ENCODE measurements around the gene TCP11. TPM values are rescaled to one million over a fixed set of nuclear protein-coding genes. Genes with fewer than 3 reads are reported as not detected.

Gene TCP11
- polyA plus RNA-seq (2013, experiment 1 of 2), result not detected
- not detected for polyA plus RNA-seq (2013, experiment 2 of 2)

DNA sequence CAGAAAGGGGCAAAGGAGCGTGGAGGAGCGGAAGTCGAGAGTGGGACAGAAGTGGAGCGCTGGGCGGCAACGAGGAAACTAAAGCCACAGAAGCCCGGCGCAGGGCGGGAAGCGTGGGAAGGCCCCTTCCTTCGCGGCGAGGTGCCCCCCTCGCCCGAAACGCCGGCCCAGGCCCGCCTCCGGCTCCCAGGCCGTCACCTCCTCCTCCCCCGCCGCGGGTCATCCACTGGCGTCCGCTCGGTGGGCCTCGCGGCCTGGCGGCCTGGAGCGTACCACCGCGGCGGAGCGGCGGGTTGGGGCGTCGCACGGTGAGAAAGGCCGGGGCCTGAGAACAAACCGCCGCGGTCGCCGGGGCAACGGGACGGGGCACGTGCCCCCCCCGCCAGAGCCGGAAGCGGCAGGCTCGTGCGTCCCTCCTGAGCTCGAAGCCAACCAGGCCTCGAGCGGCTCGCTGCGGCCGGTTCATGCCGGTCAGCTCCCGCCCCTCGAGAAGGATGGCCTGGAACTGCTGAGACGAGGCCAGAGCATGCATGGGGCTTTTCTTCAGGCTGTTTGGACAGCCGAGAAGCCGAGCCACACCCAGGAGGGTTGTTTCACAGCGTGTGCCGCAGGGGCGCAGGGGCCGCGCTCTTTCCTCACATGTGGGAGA lies at the start of gene TCP11:
Gene TCP11, minus strand, starts transcription at position 333 of the 649 bp plus-strand sequence. CDS start 469 bp downstream, outside the sequence.
- Histone ChIP-seq H3K36me3 (ENCODE audit: insufficient read depth, low read length) (no peaks in the 10 kb centered on the region), H3K9me3 (ENCODE audit: insufficient read depth, low read depth, low read length) (no peaks in the 10 kb centered on the region), H3K27ac (ENCODE audit: low read depth, low read length) (no peak within 1 kb of the TSS), H3K4me3 (ENCODE audit: low read length) (no peak within 1 kb of the TSS), H3K27me3 (ENCODE audit: insufficient read depth, low read length) (no peaks in the 10 kb centered on the region), H3K9ac (ENCODE audit: low read depth, low read length) (no peak within 1 kb of the TSS), H3K4me1 (ENCODE audit: insufficient read depth, low read length) (peaks cover 4% of the 10 kb centered on the region; the same call in 1 of the 2 replicates)
- 93% methylated on average over 69 of the region's 69 CpGs for WGBS

DNA sequence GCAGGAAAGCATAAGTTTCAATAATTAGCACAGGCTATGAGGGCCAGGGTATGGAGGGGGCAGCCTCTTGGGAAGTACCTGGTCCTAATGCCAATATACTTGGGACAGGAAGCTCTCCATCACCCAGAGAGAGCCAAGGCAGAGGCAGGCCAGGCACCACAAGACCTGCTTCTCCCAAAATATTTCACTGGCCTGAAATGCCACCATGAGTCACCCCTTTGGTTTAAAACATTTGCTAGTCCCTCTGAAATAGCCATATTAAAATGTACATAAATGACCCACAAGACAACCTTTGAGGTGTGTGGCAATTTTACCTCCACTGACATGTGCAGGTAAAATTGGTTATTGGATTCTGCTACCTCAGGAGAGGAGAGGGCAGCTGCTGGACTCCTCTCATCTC lies 49.2 kb upstream of the TCP11 start:
- Histone ChIP-seq H3K9me3 (ENCODE audit: insufficient read depth, low read depth, low read length) (no peaks in the 10 kb centered on the region), H3K9ac (ENCODE audit: low read depth, low read length) (no peak overlapping the region), H3K27ac (ENCODE audit: low read depth, low read length) (no peak overlapping the region), H3K4me3 (ENCODE audit: low read length) (no peak overlapping the region), H3K4me1 (ENCODE audit: insufficient read depth, low read length) (peaks cover 10% of the 10 kb centered on the region; the same call in 1 of the 2 replicates), H3K27me3 (ENCODE audit: insufficient read depth, low read length) (0 out of 2 replicates have a peak, but pooled peaks cover 3% of the 10 kb centered on the region), H3K36me3 (ENCODE audit: insufficient read depth, low read length) (no peaks in the 10 kb centered on the region)

GRCh38 chr6:35188886-35189285 lies 47.7 kb upstream of the TCP11 start:
- no peak overlapping the region for H3K4me3 ChIP-seq (ENCODE audit: low read length)

GRCh38 chr6:35186571-35186970 lies 45.4 kb upstream of the TCP11 start:
- Histone ChIP-seq H3K27me3 (ENCODE audit: insufficient read depth, low read length) (peaks cover 15% of the 10 kb centered on the region), H3K9me3 (ENCODE audit: insufficient read depth, low read depth, low read length) (no peaks in the 10 kb centered on the region), H3K36me3 (ENCODE audit: insufficient read depth, low read length) (no peaks in the 10 kb centered on the region), H3K4me3 (ENCODE audit: low read length) (no peak overlapping the region), H3K9ac (ENCODE audit: low read depth, low read length) (no peak overlapping the region), H3K4me1 (ENCODE audit: insufficient read depth, low read length) (no peaks in the 10 kb centered on the region; the same call in none of the 2 replicates), H3K27ac (ENCODE audit: low read depth, low read length) (no peak overlapping the region)
- 88% methylated on average over 1 of the region's 2 CpGs for WGBS

More at GRCh38 chr6:35188886-35189285, 47.7 kb upstream of the TCP11 start:
- H3K36me3 ChIP-seq (ENCODE audit: insufficient read depth, low read length), result no peaks in the 10 kb centered on the region
- WGBS, result 89% methylated on average over 3 of the region's 3 CpGs
- H3K27me3 ChIP-seq (ENCODE audit: insufficient read depth, low read length), result peaks cover 3% of the 10 kb centered on the region; the same call in 1 of the 2 replicates
- H3K27ac ChIP-seq (ENCODE audit: low read depth, low read length), result no peak overlapping the region
- peaks cover 10% of the 10 kb centered on the region; the same call in 1 of the 2 replicates for H3K4me1 ChIP-seq (ENCODE audit: insufficient read depth, low read length)
- no peaks in the 10 kb centered on the region for H3K9me3 ChIP-seq (ENCODE audit: insufficient read depth, low read depth, low read length)
- no peak overlapping the region for H3K9ac ChIP-seq (ENCODE audit: low read depth, low read length)

- Histone ChIP-seq H3K36me3 (ENCODE audit: insufficient read depth, low read length) (no peaks in the 10 kb centered on the region), H3K27ac (ENCODE audit: low read depth, low read length) (no peak overlapping the region), H3K9ac (ENCODE audit: low read depth, low read length) (no peak overlapping the region), H3K4me1 (ENCODE audit: insufficient read depth, low read length) (no peaks in the 10 kb centered on the region; the same call in none of the 2 replicates), H3K27me3 (ENCODE audit: insufficient read depth, low read length) (peaks cover 20% of the 10 kb centered on the region), H3K9me3 (ENCODE audit: insufficient read depth, low read depth, low read length) (no peaks in the 10 kb centered on the region), H3K4me3 (ENCODE audit: low read length) (no peak overlapping the region)
- WGBS, result 63% methylated on average over 1 of the region's 1 CpG
Measured at GRCh38 chr6:35185971-35186370, 44.8 kb upstream of the TCP11 start.

DNA sequence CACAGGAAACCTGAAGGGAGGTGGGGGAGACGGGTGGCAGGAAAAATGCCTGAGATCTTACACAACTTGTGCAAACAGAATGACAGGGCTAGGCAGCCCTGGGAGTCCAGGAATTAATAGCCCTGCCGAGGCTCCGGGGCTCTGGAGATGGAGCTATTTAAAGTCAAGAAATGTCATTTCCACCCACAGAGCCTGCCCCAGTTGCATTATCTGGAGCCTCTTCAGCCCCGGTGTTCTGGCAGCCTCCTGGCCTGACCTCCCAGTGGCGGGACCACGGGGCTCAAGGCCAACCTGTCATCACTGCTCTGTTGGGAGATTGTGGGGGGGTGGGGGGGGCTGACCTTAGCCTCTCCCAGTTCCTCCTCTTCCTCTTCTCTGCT lies 44.2 kb upstream of the TCP11 start:
- Histone ChIP-seq H3K4me3 (ENCODE audit: low read length) (no peak overlapping the region), H3K27ac (ENCODE audit: low read depth, low read length) (no peak overlapping the region), H3K9ac (ENCODE audit: low read depth, low read length) (no peak overlapping the region), H3K36me3 (ENCODE audit: insufficient read depth, low read length) (no peaks in the 10 kb centered on the region), H3K4me1 (ENCODE audit: insufficient read depth, low read length) (no peaks in the 10 kb centered on the region; the same call in none of the 2 replicates), H3K27me3 (ENCODE audit: insufficient read depth, low read length) (peaks cover 20% of the 10 kb centered on the region), H3K9me3 (ENCODE audit: insufficient read depth, low read depth, low read length) (no peaks in the 10 kb centered on the region)
- whole genome bisulfite sequencing, result 80% methylated on average over 5 of the region's 6 CpGs

- Histone ChIP-seq H3K27me3 (ENCODE audit: insufficient read depth, low read length) (peaks cover 20% of the 10 kb centered on the region), H3K4me1 (ENCODE audit: insufficient read depth, low read length) (no peaks in the 10 kb centered on the region; the same call in none of the 2 replicates), H3K4me3 (ENCODE audit: low read length) (no peak overlapping the region), H3K9me3 (ENCODE audit: insufficient read depth, low read depth, low read length) (no peaks in the 10 kb centered on the region), H3K36me3 (ENCODE audit: insufficient read depth, low read length) (no peaks in the 10 kb centered on the region), H3K9ac (ENCODE audit: low read depth, low read length) (no peak overlapping the region), H3K27ac (ENCODE audit: low read depth, low read length) (no peak overlapping the region)
- WGBS, result 86% methylated on average over 8 of the region's 9 CpGs
Measured at GRCh38 chr6:35184580-35185301, 43.6 kb upstream of the TCP11 start.

DNA sequence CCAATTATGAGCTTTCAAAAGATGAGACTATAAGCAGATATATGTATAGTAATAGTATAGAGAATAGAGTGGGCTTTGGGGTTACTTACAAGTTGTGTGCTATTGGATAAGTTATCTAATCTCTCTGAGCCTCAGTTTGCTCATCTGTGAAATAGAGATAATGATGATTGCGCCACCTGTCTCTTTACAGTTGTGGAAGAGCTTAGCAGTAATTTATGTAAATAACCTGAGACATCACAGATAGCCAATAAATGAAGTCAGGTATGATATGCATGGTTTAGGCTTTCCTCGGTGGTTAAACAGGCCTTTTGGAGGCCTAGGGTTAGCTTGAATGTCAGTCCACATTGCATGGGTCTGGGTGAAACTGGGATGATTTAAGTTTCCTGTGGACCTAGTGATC lies 42.8 kb upstream of the TCP11 start:
- WGBS, result 88% methylated on average over 2 of the region's 2 CpGs
- Histone ChIP-seq H3K27ac (ENCODE audit: low read depth, low read length) (no peak overlapping the region), H3K4me3 (ENCODE audit: low read length) (no peak overlapping the region), H3K9ac (ENCODE audit: low read depth, low read length) (no peak overlapping the region), H3K4me1 (ENCODE audit: insufficient read depth, low read length) (no peaks in the 10 kb centered on the region; the same call in none of the 2 replicates), H3K9me3 (ENCODE audit: insufficient read depth, low read depth, low read length) (no peaks in the 10 kb centered on the region), H3K27me3 (ENCODE audit: insufficient read depth, low read length) (peaks cover 20% of the 10 kb centered on the region), H3K36me3 (ENCODE audit: insufficient read depth, low read length) (no peaks in the 10 kb centered on the region)

- 93% methylated on average over 2 of the region's 2 CpGs for WGBS
- Histone ChIP-seq H3K9ac (ENCODE audit: low read depth, low read length) (no peak overlapping the region), H3K27ac (ENCODE audit: low read depth, low read length) (no peak overlapping the region), H3K27me3 (ENCODE audit: insufficient read depth, low read length) (peaks cover 20% of the 10 kb centered on the region), H3K4me1 (ENCODE audit: insufficient read depth, low read length) (no peaks in the 10 kb centered on the region; the same call in none of the 2 replicates), H3K36me3 (ENCODE audit: insufficient read depth, low read length) (no peaks in the 10 kb centered on the region), H3K9me3 (ENCODE audit: insufficient read depth, low read depth, low read length) (no peaks in the 10 kb centered on the region), H3K4me3 (ENCODE audit: low read length) (no peak overlapping the region)
Measured at GRCh38 chr6:35183281-35183680, 42.1 kb upstream of the TCP11 start.

DNA sequence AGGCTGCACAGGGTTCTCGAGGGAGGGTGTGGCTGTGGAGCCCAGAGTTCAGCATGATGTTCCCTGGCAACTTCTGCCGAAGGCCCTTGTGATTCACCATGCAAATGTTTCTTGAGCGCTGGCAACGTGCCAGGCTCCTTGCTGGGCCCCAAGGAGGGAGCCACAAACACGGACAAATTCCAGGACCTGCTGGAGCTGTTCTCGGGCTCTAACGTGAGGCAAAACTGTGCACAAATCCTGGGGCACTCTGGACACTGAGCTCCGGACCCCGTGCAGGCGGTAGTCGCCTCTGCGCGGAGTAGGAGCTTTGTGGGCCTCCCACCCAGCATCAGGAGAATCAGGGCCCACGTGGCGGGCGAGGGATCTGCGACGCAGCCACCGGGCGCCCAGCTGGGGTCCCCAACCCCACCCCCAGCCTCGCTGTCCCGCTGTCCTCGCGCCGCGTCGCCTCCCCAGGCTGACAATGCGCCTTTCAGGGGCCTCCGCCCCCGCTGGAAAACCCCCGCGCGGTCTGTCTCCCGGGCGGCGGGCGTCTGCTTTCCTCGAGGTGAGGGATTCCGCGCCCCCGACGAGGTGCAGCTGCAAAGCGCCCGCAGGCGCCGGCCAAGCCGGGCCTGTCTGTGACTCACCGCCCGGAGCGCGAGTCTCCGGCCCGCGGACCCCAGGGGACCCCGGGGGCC lies 40.9 kb upstream of the TCP11 start:
- no peak overlapping the region for H3K9ac ChIP-seq (ENCODE audit: low read depth, low read length)
- no peaks in the 10 kb centered on the region for H3K9me3 ChIP-seq (ENCODE audit: insufficient read depth, low read depth, low read length)
- H3K36me3 ChIP-seq (ENCODE audit: insufficient read depth, low read length), result no peaks in the 10 kb centered on the region
- no peaks in the 10 kb centered on the region; the same call in none of the 2 replicates for H3K4me1 ChIP-seq (ENCODE audit: insufficient read depth, low read length)
- H3K27ac ChIP-seq (ENCODE audit: low read depth, low read length), result no peak overlapping the region
- peak overlapping the region; percentile 24; the same call in 1 of the 2 replicates for H3K4me3 ChIP-seq (ENCODE audit: low read length)
- peaks cover 20% of the 10 kb centered on the region for H3K27me3 ChIP-seq (ENCODE audit: insufficient read depth, low read length)
- 20% methylated on average over 55 of the region's 55 CpGs for WGBS

Measured in HUES64 (cell line).